CD4-positive, alpha-beta T cell treated with Interleukin-4 for 1 hour (primary cell): ENCODE data around the gene ABITRAM.
"Not testable (repeated sequence)": the region's sequence is repeated elsewhere in the genome, so short reads cannot be mapped to it uniquely, and the experiment has no call there.

Experiments
- DNase-seq, 2 donors: peaks; one replicate each; pipeline ENCODE4 v3.0.0-alpha.2; 2020 to 2022

The ABITRAM gene

DNA sequence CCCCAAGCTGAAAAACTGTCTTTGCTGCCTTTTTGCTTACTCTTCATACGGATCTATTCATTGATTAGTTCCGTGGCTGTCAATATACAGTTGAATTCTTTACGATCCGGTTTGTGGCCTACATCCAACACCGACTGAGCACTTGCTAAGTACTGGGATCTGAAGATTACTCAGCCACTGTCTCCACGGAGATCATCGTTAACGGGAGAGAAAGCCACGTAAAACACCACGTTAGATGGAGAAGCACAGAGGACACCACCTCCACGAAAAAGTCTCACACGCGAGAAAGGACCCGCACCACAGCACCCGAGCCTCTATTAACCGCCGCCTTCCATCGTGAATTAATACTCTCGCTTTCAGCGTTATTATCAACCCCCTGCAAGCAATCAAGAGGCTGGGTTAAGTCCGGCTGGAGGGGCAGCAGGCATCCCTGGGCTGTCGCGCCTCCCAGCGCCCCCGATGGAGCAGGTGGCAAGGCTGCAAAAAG is 926 bp upstream of the ABITRAM start:
- no peak for DNase-seq

DNA sequence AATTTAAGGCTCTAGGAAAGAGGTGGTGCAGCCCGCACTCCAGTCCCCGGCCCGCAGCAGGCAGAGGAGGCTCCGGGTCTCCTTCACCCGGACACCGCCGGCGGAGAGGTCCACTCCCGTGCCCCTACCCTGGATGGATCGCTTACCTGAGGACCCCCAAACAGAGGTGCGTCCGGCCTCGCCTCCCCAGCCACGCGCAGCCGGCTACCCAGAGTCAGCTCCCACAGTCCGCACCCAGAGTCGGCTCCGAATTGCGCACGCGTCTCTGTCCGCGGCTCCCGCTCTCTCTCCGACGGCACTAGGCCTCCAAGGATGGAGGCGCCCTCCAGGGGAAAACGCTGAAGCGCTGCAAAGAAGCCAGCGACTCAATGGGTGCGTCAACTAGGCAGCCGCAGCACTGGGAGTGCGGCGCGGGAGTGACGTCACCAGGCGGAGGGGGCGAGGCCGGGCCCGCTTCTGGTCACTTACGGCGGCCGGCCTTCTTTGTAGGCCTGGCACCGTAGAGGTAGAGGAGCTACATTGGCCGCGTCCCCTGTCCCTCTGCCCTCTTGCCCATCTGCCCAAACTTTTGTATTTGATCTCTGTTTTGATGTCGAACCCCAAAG is 380 bp upstream of the ABITRAM start, which contains the start of gene ELP1:
Gene ELP1, minus strand, starts transcription at position 407 of the 605 bp plus-strand sequence. CDS start 2,978 bp downstream, outside the sequence.
- peak; percentile 92 to 93 for DNase-seq

DNA sequence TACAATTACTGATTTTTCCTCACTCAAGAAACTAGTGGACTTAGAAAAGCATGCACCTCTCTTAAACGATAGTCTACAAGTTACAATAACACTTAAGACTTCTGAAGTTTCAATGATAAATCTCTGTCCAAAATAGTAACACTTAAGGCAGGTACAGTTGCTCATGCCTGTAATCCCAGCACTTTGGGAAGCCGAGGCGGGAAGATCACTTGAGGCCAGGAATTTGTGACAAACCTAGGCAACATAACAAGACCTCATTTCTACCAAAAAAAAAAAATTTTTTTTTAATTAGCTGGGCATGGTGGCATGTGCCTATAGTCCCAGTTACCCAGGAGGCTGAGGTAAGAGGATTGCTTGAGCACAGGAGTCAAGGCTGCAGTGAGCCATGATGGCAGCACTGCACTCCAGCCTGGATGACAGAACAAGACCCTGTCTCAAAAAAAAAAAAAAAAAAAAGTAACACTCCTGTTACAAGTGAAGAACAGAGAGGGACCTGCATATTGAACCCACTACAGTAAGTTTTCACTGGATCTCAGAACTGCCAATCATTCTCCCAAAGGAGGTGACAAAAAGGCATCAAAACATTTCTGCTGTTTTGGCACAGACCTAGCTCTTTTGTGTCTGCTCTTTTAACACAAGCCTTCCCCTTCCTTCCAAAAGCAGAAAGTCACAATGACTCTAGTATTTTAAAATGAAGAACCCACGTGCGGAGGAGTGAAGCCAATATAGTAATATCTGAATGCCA is 3.5 kb downstream of the ABITRAM start:
- DNase-seq, result no peak

DNA sequence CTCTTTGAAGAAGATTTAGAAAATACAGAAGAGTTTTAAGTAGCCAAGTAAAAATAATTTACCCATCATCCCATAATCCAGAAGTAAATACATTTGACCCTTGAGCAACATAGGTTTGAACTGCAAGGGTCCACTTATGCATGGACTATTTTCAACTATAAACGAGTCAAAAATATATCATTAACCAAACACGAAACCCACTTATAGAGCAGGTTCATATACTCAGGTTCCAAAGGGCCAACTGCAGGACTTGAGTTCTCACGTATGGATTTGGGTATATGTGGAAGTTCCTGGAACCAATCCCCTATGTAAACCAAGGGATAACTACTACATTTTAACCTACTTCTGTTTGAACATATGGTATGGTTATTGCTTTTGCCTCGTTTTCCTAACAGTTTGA is 5.8 kb downstream of the ABITRAM start:
- no peak for DNase-seq

DNA sequence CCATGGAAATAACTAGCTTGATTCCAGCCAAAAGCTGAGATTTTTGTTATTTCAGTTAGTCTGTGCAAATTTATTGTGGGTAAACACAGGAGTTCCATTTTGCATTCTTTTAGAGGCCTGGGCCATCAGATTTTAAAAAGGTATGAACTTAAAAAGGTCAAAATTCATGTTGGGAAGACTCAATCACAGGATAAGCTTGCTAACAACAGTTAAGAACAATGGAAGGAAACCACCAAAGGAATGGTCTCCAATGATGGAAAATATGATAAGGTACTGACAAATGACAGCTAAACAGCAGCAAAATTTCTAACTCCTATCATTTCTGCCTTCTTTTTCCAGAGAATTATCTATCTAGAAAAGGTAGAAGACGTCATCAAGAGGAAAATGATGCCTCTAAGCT is 16.0 kb downstream of the ABITRAM start:
- no peak for DNase-seq

DNA sequence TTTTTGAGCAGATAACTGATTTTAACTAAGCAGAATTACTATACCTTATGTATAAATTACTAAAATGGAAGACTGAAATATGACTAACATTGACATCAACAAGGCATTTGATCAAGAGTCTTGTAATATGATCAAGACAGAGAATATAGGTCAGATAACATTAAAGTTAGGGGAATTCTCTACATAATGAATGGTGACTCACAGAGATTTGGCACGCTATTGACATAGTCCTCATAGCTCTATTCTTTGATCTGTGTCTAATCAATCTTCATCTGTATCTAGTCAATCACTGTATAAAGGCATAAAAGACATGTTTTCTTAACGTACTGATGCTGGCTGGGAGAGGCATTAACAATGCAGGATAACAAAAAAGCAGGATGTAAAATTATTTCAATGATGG is 17.4 kb downstream of the ABITRAM start:
- DNase-seq, result no peak

DNA sequence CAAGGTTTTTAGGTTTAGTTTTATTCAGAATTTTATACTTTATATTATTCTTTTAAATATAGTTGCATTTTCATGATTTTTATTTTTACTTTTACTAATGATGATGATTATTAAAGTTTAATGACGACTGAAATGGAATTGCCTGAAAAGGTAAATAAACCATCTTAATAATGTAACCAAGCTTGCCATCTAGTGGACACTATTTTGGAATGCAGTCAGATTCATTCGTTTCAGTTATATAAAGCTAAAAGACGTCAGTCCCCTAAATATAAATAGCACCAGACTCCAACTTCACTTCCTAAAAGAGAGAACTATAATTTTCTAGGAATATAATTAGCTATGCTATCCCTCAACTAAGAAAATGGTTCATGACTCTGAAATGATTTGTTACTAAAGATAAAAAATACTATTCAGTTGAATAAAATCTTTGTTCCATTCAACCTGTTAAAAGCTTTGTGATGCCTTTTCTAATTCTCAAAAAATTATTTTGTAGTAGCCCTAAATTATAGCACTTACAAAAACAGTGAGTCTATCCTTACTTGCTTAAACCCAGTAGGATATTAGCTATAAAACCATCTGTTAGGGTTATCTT is 19.9 kb downstream of the ABITRAM start:
- peak in 1 of 2 donors; percentile 51 for DNase-seq

DNA sequence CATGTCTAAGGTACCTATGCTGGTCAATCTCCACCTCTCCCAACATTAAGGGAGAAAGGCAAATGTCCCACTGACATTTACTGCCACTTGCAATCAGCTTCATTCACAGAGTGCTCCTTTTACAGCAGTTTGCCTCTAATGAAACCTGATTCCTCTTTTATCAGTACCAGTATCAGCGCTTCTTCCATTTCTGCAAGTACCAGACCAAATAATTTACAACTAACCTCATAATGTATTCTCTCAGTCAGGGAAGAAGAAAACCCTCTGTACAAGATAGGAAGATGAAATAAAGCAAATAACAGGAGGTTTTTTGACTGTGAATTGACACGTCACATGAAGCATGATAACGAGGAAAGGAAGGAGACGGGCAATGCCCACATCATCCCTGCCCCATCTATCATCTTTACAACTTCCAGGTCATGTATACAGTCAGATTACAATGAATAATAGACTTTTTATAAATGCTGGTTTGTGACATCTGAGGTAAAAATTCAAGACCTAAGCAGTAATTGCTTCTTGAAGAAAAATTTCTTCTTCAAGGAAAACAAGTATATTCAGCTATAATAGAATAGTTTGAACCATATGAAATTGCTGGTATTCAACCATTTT is 21.9 kb downstream of the ABITRAM start:
- no peak for DNase-seq

DNA sequence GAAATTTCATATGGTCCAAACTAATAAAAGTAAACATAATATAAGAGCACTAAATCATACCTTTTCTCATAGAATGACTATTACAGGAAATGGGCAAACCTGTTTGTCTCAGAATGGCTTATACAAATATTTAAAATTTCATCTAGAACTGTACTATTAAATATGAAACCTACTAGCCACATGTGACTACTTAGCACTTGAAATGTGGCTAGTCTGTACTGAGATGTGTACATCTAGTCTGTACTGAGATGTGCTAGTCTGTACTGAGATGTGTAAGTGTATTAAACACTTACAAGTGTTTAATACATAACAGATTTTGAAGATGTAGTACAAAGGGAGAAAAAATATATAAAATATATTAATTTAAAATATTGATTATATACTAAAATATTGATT is 22.4 kb downstream of the ABITRAM start:
- no peak for DNase-seq

DNA sequence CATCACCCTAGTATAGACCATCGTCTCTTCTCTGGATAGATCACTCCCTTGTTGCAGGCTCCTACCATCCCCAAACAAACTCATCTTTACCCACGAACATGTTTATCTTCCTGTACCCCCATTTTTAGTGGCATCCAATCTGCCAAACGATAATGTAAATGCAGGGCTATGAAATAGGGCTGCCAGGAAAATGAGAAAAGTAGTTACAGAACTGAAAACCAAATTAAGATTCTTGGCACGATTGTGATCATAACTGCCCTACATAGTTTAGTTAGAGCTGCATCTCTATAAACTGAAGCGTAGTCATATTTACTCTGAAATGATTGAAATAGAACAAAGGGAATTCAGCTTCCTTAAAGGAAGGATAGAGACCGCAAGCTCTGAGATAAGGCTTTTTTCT is 26.1 kb downstream of the ABITRAM start:
- DNase-seq, result no peak

DNA sequence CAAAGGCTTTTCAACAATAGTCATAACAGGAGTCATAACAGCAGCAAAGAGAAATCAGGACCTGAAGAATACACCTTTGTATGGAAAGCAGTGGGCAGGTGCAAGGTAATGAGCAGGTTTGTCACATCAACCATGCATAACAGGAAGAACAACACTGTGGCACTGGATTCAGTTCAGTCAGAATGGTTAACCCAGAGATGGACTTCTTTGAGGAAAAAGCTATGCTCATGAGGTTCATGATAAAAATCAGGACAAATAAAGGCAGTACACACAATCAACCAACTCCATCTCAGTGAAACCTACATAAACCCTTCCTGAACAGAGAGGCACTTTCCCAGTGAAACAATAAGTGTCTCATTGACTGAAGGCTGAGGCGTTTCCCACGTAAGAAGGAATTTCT is 27.0 kb downstream of the ABITRAM start:
- no peak for DNase-seq

DNA sequence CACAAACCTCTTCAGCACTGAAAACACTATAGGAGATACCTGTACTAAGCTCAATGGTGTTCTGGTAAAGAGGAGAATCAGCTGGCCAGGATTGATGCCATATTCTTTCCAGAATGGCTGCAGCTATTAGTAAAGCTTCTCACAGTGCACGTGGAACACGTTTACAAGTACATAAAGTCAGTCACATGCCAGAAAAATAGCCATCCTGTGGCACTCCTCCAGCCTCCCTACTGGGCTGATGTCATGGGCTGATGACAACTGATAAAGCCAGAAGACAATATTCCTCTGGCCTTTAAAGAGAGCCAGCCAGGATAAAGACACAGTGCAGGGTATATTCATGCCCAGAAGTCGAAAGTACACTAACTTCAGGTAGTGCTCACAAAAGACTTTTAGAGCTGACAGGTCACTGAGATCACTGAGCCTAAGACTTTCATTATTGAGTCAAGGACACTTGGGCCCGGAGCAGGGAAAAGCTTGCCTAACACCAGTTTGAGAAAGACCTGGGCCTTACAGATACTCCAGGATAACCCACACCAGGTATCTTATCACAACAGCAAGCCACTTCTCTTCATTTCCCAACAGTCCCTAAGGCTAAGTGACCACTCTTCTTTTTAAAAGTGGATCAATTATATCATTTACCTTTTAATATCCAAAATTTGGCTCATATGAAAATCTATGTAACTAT is 29.4 kb downstream of the ABITRAM start:
- no peak for DNase-seq

DNA sequence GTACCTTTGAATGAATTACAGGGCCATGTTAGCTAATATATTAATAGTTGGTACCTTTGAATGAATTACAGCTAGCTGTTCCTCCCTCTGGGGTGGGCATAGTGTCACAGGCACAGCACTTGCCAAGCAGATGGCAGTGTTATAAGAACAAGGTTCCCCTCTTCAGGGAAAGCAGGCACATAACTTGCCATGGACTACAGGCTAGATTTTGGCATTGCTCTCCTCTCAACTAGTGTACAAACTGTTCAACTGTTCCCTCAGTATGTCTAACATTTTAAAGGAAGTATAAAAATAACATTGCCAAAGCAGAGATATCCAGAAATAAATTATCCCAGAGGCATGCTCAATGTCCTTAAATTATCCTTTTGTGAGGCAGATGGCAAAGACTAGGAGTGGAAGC is 33.7 kb downstream of the ABITRAM start:
- no peak for DNase-seq

DNA sequence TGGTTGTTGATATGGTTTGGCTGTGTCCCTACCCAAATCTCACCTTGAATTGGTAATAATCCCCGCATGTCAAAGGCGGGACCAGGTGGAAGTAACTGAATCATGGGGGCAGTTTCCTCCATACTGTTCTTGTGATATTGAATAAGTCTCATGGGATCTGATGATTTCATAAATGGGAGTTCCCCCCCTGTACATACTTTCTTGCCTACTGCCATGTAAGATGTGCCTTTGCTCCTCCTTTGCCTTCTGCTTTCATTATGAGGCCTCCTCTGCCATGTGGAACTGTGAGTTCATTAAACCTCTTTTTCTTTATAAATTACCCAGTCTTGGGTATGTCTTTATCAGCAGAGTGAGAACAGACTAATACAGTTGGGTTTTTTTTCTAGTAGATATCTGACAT is 37.2 kb downstream of the ABITRAM start:
- DNase-seq, result not testable (repeated sequence)

DNA sequence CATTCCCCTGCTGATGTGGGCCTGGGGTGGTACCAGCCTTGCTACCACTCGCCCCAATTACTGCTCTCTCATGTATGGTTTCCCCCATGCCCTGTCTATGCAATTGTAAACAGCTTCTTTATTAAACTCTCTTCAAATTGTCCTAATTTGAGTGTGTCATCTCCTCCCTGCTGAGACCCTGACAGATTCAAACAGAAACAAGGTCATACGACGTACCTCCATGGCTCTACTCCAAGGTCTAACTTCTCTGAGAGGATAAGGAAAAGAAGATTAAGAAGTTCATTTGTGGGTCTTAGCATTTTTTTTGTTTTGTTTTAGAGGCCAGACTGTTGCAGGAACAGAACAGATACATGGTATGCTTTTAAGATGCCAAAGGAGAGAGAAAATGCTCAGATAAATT is 38.0 kb downstream of the ABITRAM start:
- no peak for DNase-seq

DNA sequence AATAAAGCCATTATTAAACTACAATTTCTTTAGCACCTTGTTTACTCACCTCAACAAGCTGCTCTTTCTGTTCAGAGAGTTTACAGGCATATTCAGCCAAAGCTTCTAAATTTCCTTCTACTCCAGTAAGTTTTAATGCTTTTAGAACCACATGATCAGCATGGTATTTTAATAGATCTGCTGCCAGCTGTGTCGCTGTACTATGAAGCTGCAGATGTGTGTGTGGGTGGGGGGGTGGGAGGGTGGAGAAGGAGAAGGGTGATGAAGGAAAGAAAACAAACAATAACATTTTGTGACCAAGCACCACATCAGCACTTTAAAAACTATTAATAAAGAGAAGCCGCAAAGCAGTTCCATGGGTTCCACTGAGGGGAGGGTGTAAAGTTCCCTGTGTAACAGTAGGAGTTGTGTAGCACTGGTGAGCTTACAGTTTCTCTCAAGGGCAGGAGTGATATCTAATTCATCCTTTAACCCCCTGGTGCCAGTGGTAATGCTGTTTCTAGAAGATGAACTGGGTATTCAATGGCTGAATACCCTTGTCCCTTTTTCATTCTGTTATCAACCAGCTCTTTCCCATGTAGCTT is 38.5 kb downstream of the ABITRAM start:
- no peak for DNase-seq

DNA sequence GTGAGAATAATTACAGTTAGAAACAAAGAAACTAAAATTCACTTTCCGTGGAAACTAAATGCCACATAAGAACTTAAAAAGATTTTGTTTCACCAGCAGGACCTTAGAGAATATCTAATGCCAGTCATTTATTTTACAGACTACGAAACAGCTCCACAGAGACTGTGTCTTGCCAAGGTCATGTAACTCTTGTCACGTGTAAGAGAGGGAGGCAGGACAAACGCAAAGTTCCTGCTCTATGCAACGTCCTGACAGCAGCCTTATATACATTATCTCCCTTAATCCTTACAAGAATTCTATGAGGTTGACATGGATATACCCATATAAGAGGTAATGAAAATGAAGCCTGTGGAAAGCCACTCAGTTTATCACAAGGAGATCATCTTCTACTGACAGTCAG is 39.7 kb downstream of the ABITRAM start:
- DNase-seq, result no peak

DNA sequence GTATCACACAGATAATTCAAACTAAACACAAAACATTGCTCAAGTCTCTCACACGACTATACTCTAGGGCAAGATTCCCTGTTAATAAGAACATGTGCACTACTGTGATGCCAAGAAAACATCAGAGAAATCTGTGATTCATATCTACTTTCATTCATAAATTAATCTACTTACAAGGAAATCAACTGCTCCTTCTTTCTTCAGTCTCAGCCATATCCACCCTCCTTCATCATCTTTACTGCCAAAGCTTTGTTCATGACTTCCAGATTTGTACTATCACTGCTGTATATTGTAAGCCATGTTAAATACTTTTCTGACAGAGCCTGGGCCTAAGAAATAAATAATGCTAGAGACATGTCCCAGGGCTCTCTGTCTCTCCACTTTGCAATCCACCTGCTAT is 44.0 kb downstream of the ABITRAM start:
- no peak for DNase-seq

DNA sequence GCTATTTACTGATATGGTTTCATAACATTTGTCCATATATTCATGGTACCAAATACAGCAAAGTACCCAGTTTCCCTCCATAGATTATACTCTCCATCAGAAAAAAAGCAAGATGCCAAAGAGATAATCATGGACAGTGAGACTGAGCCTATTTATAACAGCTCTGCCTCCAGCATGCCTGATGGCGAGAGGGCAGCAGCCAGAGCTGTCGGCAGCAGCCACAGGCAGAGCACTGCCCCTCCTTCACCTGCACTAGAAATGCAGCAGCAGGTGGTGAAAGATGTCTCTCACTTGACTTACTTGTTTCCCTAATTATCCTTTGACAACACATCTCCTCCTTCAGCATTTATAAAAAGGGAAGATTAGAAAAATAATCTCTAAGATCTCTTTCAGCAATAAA is 46.7 kb downstream of the ABITRAM start:
- DNase-seq, result no peak

DNA sequence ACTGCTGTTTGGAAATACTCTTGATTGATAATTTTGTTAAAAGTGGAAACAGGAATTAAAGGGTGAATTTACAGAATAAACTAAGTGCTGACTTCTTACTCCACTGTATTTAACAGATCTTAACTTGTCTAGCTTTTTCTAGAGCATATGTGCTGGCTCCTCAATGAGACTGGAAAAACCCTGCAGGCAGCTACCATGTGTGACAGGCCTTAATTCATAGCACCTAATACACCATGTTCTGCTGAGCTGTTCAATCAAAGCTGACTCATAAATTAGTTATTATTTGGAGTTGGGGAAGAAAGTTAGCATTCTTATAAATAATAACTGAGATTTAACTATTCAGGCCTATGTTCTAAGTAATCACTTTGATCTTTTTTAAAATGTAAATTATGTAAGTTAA is 49.7 kb downstream of the ABITRAM start:
- no peak for DNase-seq
